Lung (tissue), 12 donors: ENCODE measurements around the gene TRABD2B. TPM values are rescaled to one million over a fixed set of nuclear protein-coding genes. Genes with fewer than 3 reads are reported as not detected.

Experiments
- ATAC-seq: fragments of 200-7000 bp; cut with Tn5 transposase; one replicate; pipeline ENCODE4 v1.9.1; 2020; ENCODE audit warnings: moderate number of reproducible peaks; ENCODE audit not compliant: insufficient read depth, low FRiP score
- DNase-seq, 3 donors: peaks; one replicate each; pipeline ENCODE4 v3.0.0-alpha.2; 2013 to 2017
- H3K27ac ChIP-seq, 2 donors: one replicate each; pipeline ENCODE4 v1.5.1; 2013; ENCODE audit warnings: mild to moderate bottlenecking in 2 of 2, moderate library complexity in 2 of 2, control low read depth in 1 of 2, inconsistent platforms in 1 of 2, low read depth in 1 of 2, low read length in 1 of 2
- H3K27me3 ChIP-seq, 3 donors: one replicate each; pipeline ENCODE4 v1.5.1; 2013; ENCODE audit warnings: low read length in 2 of 3; ENCODE audit not compliant: control insufficient read depth in 3 of 3, insufficient read depth in 3 of 3
- H3K36me3 ChIP-seq, 4 donors: one replicate each; pipeline ENCODE4 v1.5.1; 2013; ENCODE audit warnings: low read length in 4 of 4, mild to moderate bottlenecking in 1 of 4, moderate library complexity in 1 of 4; ENCODE audit not compliant: control insufficient read depth in 4 of 4, insufficient read depth in 4 of 4
- H3K4me1 ChIP-seq, 5 donors: one replicate each; pipeline ENCODE4 v1.5.1; 2013; ENCODE audit warnings: low read length in 5 of 5, mild to moderate bottlenecking in 2 of 5, moderate library complexity in 1 of 5; ENCODE audit not compliant: control insufficient read depth in 5 of 5, insufficient read depth in 5 of 5
- H3K4me3 ChIP-seq: one replicate; pipeline ENCODE4 v1.5.1; 2013; ENCODE audit warnings: mild to moderate bottlenecking, control low read depth, moderate library complexity
- H3K9ac ChIP-seq, 2 donors: one replicate each; pipeline ENCODE4 v1.5.1; 2013; ENCODE audit warnings: low read length in 2 of 2, control low read depth in 1 of 2; ENCODE audit not compliant: insufficient read depth in 1 of 2
- H3K9me3 ChIP-seq, 4 donors: one replicate each; pipeline ENCODE4 v1.5.1; 2013; ENCODE audit warnings: low read length in 3 of 4, mild to moderate bottlenecking in 1 of 4, moderate library complexity in 1 of 4; ENCODE audit not compliant: control insufficient read depth in 4 of 4, insufficient read depth in 3 of 4
- CTCF ChIP-seq: IDR thresholded peaks from 2 replicates; pipeline ENCODE4 v1.5.1; 2012; ENCODE audit warnings: mild to moderate bottlenecking; ENCODE audit errors: control extremely low read depth, extremely low read depth
- WGBS, 2 donors: extraction: QIAGEN DNeasy Blood & Tissue Kit; methylation state at CpG; one replicate each; pipeline ENCODE4 v1.1.7; 2013; 5-methylcytosine and 5-hydroxymethylcytosine counted together
- polyA plus RNA-seq, 2 donors: library from polyadenylated mRNA; stranded (reverse); fragments of 200-250 nt; gene quantifications; one replicate each; pipeline ENCODE4 v1.2.1, GENCODE V29; 2013
- total RNA-seq, 2 donors: library from RNA; depleted of rRNA in 1 of 2; stranded (reverse); fragments of >200 nt in 1 of 2; gene quantifications; one replicate each; pipeline ENCODE4 v1.2.1, GENCODE V29; 2014 to 2021
- donor health status: control.
- donor health status: control.
- donor health status: Bipolar disorder and iron deficiency.
- donor health status: healthy.
- donor health status: DM: yes; HTN: yes; CAD: no.

The TRABD2B gene
- total and polyA plus RNA-seq, 4 donors = 0.37 to 1.9 (median 0.64) TPM

- no peak overlapping the region for H3K9ac ChIP-seq
- H3K36me3 ChIP-seq = no peaks in the 10 kb centered on the region
- 89 to 94% methylated on average over 4 of the region's 4 CpGs for WGBS, 2 donors
- DNase-seq (no peak), ATAC-seq (no peak)
- no peaks in the 10 kb centered on the region for H3K27me3 ChIP-seq
- peaks cover 0 to 17% (median 5%) of the 10 kb centered on the region in 5 donors for H3K4me1 ChIP-seq
- no peak overlapping the region for H3K4me3 ChIP-seq
- no peak overlapping the region for H3K27ac ChIP-seq
- TF ChIP-seq CTCF = no peak
- H3K9me3 ChIP-seq = no peaks in the 10 kb centered on the region
Measured at GRCh38 chr1:47756006-47756405, 241.2 kb downstream of the TRABD2B start.

GRCh38 chr1:47755101-47755990, 241.8 kb downstream of the TRABD2B start:
- no peak for TF ChIP-seq CTCF
- H3K27me3 ChIP-seq = no peaks in the 10 kb centered on the region
- H3K4me1 ChIP-seq = peaks cover 0 to 15% (median 5%) of the 10 kb centered on the region in 5 donors
- H3K4me3 ChIP-seq = no peak overlapping the region
- no peaks in the 10 kb centered on the region for H3K9me3 ChIP-seq
- no peak overlapping the region for H3K27ac ChIP-seq
- WGBS, 2 donors = 77 to 85% methylated on average over 8 of the region's 8 CpGs
- H3K9ac ChIP-seq = no peak overlapping the region
- no peaks in the 10 kb centered on the region for H3K36me3 ChIP-seq
- ATAC-seq (no peak), DNase-seq (no peak)

GRCh38 chr1:47754221-47754620, 243.0 kb downstream of the TRABD2B start:
- no peaks in the 10 kb centered on the region for H3K36me3 ChIP-seq
- H3K9me3 ChIP-seq = no peaks in the 10 kb centered on the region
- TF ChIP-seq CTCF = no peak
- ATAC-seq = no peak
- H3K9ac ChIP-seq = no peak overlapping the region
- DNase-seq = no peak
- H3K27me3 ChIP-seq = no peaks in the 10 kb centered on the region
- WGBS, 2 donors = 86 to 91% methylated on average over 6 of the region's 6 CpGs
- H3K27ac ChIP-seq = no peak overlapping the region
- H3K4me3 ChIP-seq = no peak overlapping the region
- peaks cover 0 to 15% (median 5%) of the 10 kb centered on the region in 5 donors for H3K4me1 ChIP-seq
